AG09309 (cell line): ENCODE measurements around the gene CDH13.

Experiments
- DNase-seq: peaks from one replicate; pipeline ENCODE4 v3.0.0-alpha.2; 2010; ENCODE audit warnings: low read depth
- H3K4me3 ChIP-seq: 2 replicates; pipeline ENCODE4 v1.5.1; 2011; ENCODE audit warnings: mild to moderate bottlenecking, low read depth, low read length, moderate library complexity; ENCODE audit not compliant: control insufficient read depth
- CTCF ChIP-seq: IDR thresholded peaks from 2 replicates; pipeline ENCODE4 v1.5.1; 2011; ENCODE audit warnings: mild to moderate bottlenecking, low read depth, low read length, inconsistent platforms; ENCODE audit not compliant: insufficient read depth, control insufficient read depth; ENCODE audit errors: missing control alignments

The CDH13 gene

GRCh38 chr16:83051451-83051850 is 424.7 kb downstream of the CDH13 start:
- no peak for TF ChIP-seq CTCF
- no peak overlapping the region for H3K4me3 ChIP-seq
- no peak for DNase-seq

GRCh38 chr16:83054283-83054682 is 427.5 kb downstream of the CDH13 start:
- no peak for TF ChIP-seq CTCF
- no peak for DNase-seq
- H3K4me3 ChIP-seq, result no peak overlapping the region

GRCh38 chr16:83058376-83058775 is 431.6 kb downstream of the CDH13 start:
- H3K4me3 ChIP-seq, result no peak overlapping the region
- TF ChIP-seq CTCF, result no peak
- no peak for DNase-seq

GRCh38 chr16:83059237-83059636 is 432.5 kb downstream of the CDH13 start:
- no peak for DNase-seq
- no peak overlapping the region for H3K4me3 ChIP-seq
- no peak for TF ChIP-seq CTCF

- TF ChIP-seq CTCF, result no peak
- H3K4me3 ChIP-seq, result no peak overlapping the region
- DNase-seq, result no peak
Observed at GRCh38 chr16:83066011-83066410, 439.2 kb downstream of the CDH13 start.

GRCh38 chr16:83066881-83067280 is 440.1 kb downstream of the CDH13 start:
- H3K4me3 ChIP-seq, result no peak overlapping the region
- DNase-seq, result no peak
- no peak for TF ChIP-seq CTCF

GRCh38 chr16:83068686-83069085 is 441.9 kb downstream of the CDH13 start:
- peak; percentile 21 for DNase-seq
- no peak overlapping the region for H3K4me3 ChIP-seq
- TF ChIP-seq CTCF, result peak; percentile 31
